KOPT-K1 (cell line): ENCODE data around the gene BRPF3.

ENCODE experiments used
- H3K27ac ChIP-seq: fragments of 200-600 bp; sonication (generic); 2 replicates; pipeline ENCODE4 v1.5.1; 2016; ENCODE audit warnings: antibody characterized with exemption, mild to moderate bottlenecking, low read depth, low read length; ENCODE audit not compliant: poor library complexity, severe bottlenecking
- H3K36me3 ChIP-seq: fragments of 200-600 bp; sonication (generic); 2 replicates; pipeline ENCODE4 v1.5.1; 2017; ENCODE audit warnings: antibody characterized with exemption, mild to moderate bottlenecking, low read length, moderate library complexity; ENCODE audit not compliant: insufficient read depth
- H3K9me3 ChIP-seq: fragments of 200-600 bp; sonication (generic); 2 replicates; pipeline ENCODE4 v1.5.1; 2017; ENCODE audit warnings: antibody characterized with exemption, low read length, mild to moderate bottlenecking; ENCODE audit not compliant: insufficient read depth, poor library complexity, severe bottlenecking

BRPF3 gene

GRCh38 chr6:36187446-36187845 lies 9.1 kb upstream of the BRPF3 start:
- no peak overlapping the region for H3K27ac ChIP-seq
- H3K36me3 ChIP-seq: no peaks in the 10 kb centered on the region

GRCh38 chr6:36195471-36196112 lies 952 bp upstream of the BRPF3 start:
- peaks cover 6% of the 10 kb centered on the region for H3K36me3 ChIP-seq
- H3K27ac ChIP-seq: peak overlapping the region; percentile 77
- no peaks in the 10 kb centered on the region for H3K9me3 ChIP-seq

More at GRCh38 chr6:36187446-36187845, 9.1 kb upstream of the BRPF3 start:
- no peaks in the 10 kb centered on the region for H3K9me3 ChIP-seq

- Histone ChIP-seq H3K27ac (peak overlapping the region; percentile 77), H3K36me3 (peaks cover 21% of the 10 kb centered on the region), H3K9me3 (no peaks in the 10 kb centered on the region)
These were observed 470 bp downstream of the BRPF3 start for GRCh38 chr6:36196880-36197548.

GRCh38 chr6:36197739-36198221 lies 1.2 kb downstream of the BRPF3 start:
- H3K9me3 ChIP-seq: peaks cover 2% of the 10 kb centered on the region
- peak overlapping the region; percentile 77 for H3K27ac ChIP-seq
- peaks cover 28% of the 10 kb centered on the region for H3K36me3 ChIP-seq

GRCh38 chr6:36198986-36199385 lies 2.4 kb downstream of the BRPF3 start:
- peaks cover 15% of the 10 kb centered on the region for H3K9me3 ChIP-seq
- H3K36me3 ChIP-seq: peaks cover 39% of the 10 kb centered on the region
- no peak overlapping the region for H3K27ac ChIP-seq

- no peak overlapping the region for H3K27ac ChIP-seq
- peaks cover 52% of the 10 kb centered on the region for H3K36me3 ChIP-seq
- H3K9me3 ChIP-seq: peaks cover 15% of the 10 kb centered on the region
These were observed 3.8 kb downstream of the BRPF3 start for GRCh38 chr6:36200154-36200891.

GRCh38 chr6:36200998-36201596 lies 4.6 kb downstream of the BRPF3 start:
- H3K27ac ChIP-seq: no peak overlapping the region
- H3K9me3 ChIP-seq: peaks cover 15% of the 10 kb centered on the region
- H3K36me3 ChIP-seq: peaks cover 59% of the 10 kb centered on the region

GRCh38 chr6:36201612-36202011 lies 5.1 kb downstream of the BRPF3 start:
- peaks cover 64% of the 10 kb centered on the region for H3K36me3 ChIP-seq
- H3K9me3 ChIP-seq: peaks cover 15% of the 10 kb centered on the region
- no peak overlapping the region for H3K27ac ChIP-seq

- H3K27ac ChIP-seq: no peak overlapping the region
- peaks cover 15% of the 10 kb centered on the region for H3K9me3 ChIP-seq
- H3K36me3 ChIP-seq: peaks cover 69% of the 10 kb centered on the region
These were observed 5.6 kb downstream of the BRPF3 start for GRCh38 chr6:36202101-36202500.

GRCh38 chr6:36204068-36204753 lies 7.7 kb downstream of the BRPF3 start:
- peaks cover 15% of the 10 kb centered on the region for H3K9me3 ChIP-seq
- H3K27ac ChIP-seq: no peak overlapping the region
- H3K36me3 ChIP-seq: peaks cover 90% of the 10 kb centered on the region

- H3K36me3 ChIP-seq: peaks cover 98% of the 10 kb centered on the region
- H3K9me3 ChIP-seq: peaks cover 15% of the 10 kb centered on the region
These were observed 10.6 kb downstream of the BRPF3 start for GRCh38 chr6:36207155-36207554.

GRCh38 chr6:36209606-36210005 lies 13.1 kb downstream of the BRPF3 start:
- peaks cover 99% of the 10 kb centered on the region for H3K36me3 ChIP-seq
- no peaks in the 10 kb centered on the region for H3K9me3 ChIP-seq
- no peak overlapping the region for H3K27ac ChIP-seq

More at GRCh38 chr6:36207155-36207554, 10.6 kb downstream of the BRPF3 start:
- H3K27ac ChIP-seq: no peak overlapping the region

GRCh38 chr6:36210182-36210581 lies 13.6 kb downstream of the BRPF3 start:
- H3K27ac ChIP-seq: no peak overlapping the region
- no peaks in the 10 kb centered on the region for H3K9me3 ChIP-seq
- H3K36me3 ChIP-seq: peaks cover 99% of the 10 kb centered on the region

- no peaks in the 10 kb centered on the region for H3K9me3 ChIP-seq
- H3K27ac ChIP-seq: no peak overlapping the region
- H3K36me3 ChIP-seq: peaks cover 99% of the 10 kb centered on the region
These were observed 14.5 kb downstream of the BRPF3 start for GRCh38 chr6:36210886-36211595.
